ENCODE results near the gene NXPE1. TPM values are rescaled to one million over a fixed set of nuclear protein-coding genes. Genes with fewer than 3 reads are reported as not detected.
"Not testable (repeated sequence)": the region's sequence is repeated elsewhere in the genome, so short reads cannot be mapped to it uniquely, and the experiment has no call there.

NXPE1 gene
- not detected in 2 replicates for total RNA-seq

- DNase-seq (ENCODE audit: extremely low read depth, low read depth, low spot score): no peak
Measured at GRCh38 chr11:114559425-114560310, at the start of gene NXPE1. NXPE1 (minus strand) TSS chr11:114559881; CDS start chr11:114551201, 8,680 bp downstream.

GRCh38 chr11:114609429-114609828 lies 49.7 kb upstream of the NXPE1 start:
- no peak for DNase-seq (ENCODE audit: extremely low read depth, low read depth, low spot score)

- not testable (repeated sequence) for DNase-seq (ENCODE audit: extremely low read depth, low read depth, low spot score)
Measured at GRCh38 chr11:114608605-114609004, 48.9 kb upstream of the NXPE1 start.

GRCh38 chr11:114607753-114608459 lies 48.2 kb upstream of the NXPE1 start:
- no peak for DNase-seq (ENCODE audit: extremely low read depth, low read depth, low spot score)

- not testable (repeated sequence) for DNase-seq (ENCODE audit: extremely low read depth, low read depth, low spot score)
Measured at GRCh38 chr11:114606802-114607075, 47.1 kb upstream of the NXPE1 start.

- DNase-seq (ENCODE audit: extremely low read depth, low read depth, low spot score): no peak
Measured at GRCh38 chr11:114606003-114606801, 46.5 kb upstream of the NXPE1 start.

- no peak for DNase-seq (ENCODE audit: extremely low read depth, low read depth, low spot score)
Measured at GRCh38 chr11:114605370-114605769, 45.7 kb upstream of the NXPE1 start.

- no peak for DNase-seq (ENCODE audit: extremely low read depth, low read depth, low spot score)
Measured at GRCh38 chr11:114604886-114605285, 45.2 kb upstream of the NXPE1 start.

GRCh38 chr11:114604179-114604813 lies 44.6 kb upstream of the NXPE1 start:
- DNase-seq (ENCODE audit: extremely low read depth, low read depth, low spot score): no peak

GRCh38 chr11:114603151-114603550 lies 43.5 kb upstream of the NXPE1 start:
- DNase-seq (ENCODE audit: extremely low read depth, low read depth, low spot score): not testable (repeated sequence)

- DNase-seq (ENCODE audit: extremely low read depth, low read depth, low spot score): no peak
Measured at GRCh38 chr11:114598461-114598860, 38.8 kb upstream of the NXPE1 start.

GRCh38 chr11:114596175-114596919 lies 36.7 kb upstream of the NXPE1 start:
- no peak for DNase-seq (ENCODE audit: extremely low read depth, low read depth, low spot score)

GRCh38 chr11:114595571-114595970 lies 35.9 kb upstream of the NXPE1 start, which contains the start of gene NXPE4:
NXPE4 (minus strand) TSS chr11:114595786; CDS start chr11:114594759, 1,027 bp downstream.
- no peak for DNase-seq (ENCODE audit: extremely low read depth, low read depth, low spot score)

GRCh38 chr11:114594703-114595102 lies 35.0 kb upstream of the NXPE1 start:
- no peak for DNase-seq (ENCODE audit: extremely low read depth, low read depth, low spot score)

- no peak for DNase-seq (ENCODE audit: extremely low read depth, low read depth, low spot score)
Measured at GRCh38 chr11:114587398-114587953, 27.8 kb upstream of the NXPE1 start.

GRCh38 chr11:114586797-114587196 lies 27.1 kb upstream of the NXPE1 start:
- no peak for DNase-seq (ENCODE audit: extremely low read depth, low read depth, low spot score)

GRCh38 chr11:114571712-114572111 lies 12.0 kb upstream of the NXPE1 start:
- no peak for DNase-seq (ENCODE audit: extremely low read depth, low read depth, low spot score)

GRCh38 chr11:114569801-114570200 lies 10.1 kb upstream of the NXPE1 start:
- no peak for DNase-seq (ENCODE audit: extremely low read depth, low read depth, low spot score)

- DNase-seq (ENCODE audit: extremely low read depth, low read depth, low spot score): no peak
Measured at GRCh38 chr11:114566276-114566675, 6.6 kb upstream of the NXPE1 start.

GRCh38 chr11:114564831-114565230 lies 5.2 kb upstream of the NXPE1 start:
- no peak for DNase-seq (ENCODE audit: extremely low read depth, low read depth, low spot score)

Measured in glomerular endothelial cell (primary cell).